Right lobe of liver (tissue), 4 donors: ENCODE measurements around the gene LPCAT1.

ENCODE experiments used
- CTCF ChIP-seq, 4 donors: fragments of 200-600 bp in 3 of 4; fragments of 450-650 bp in 1 of 4; IDR thresholded peaks; one replicate each; pipeline versions ENCODE4 v1.5.1 to v1.8.0; 2016 to 2022; ENCODE audit warnings: antibody characterized with exemption in 4 of 4, mild to moderate bottlenecking in 2 of 4
- POLR2A ChIP-seq: fragments of 450-650 bp; IDR thresholded peaks from one replicate; pipeline ENCODE4 v1.6.1; 2017; ENCODE audit warnings: antibody characterized with exemption, mild to moderate bottlenecking
- donor health status: DM: no; HTN: no; CAD: no.
- donor health status: DM: no; HTN: no; CAD: no.
- donor health status: DM: no; HTN: yes; CAD: no.

GRCh38 chr5:1412163-1412562 is 111.6 kb downstream of the LPCAT1 start:
- TF ChIP-seq CTCF (IDR thresholded peaks at IDR 0.05) (no peak), POLR2A (no peak)
